Transverse colon (tissue), 4 donors: ENCODE results near the gene CES5A.

Source experiments
- CTCF ChIP-seq, 5 experiments: fragments of 200-600 bp in 3 of 5; fragments of 450-650 bp in 2 of 5; sonication (generic) in 3 of 5; IDR thresholded peaks; 1 replicate in 2 of 5; 2 replicates in 3 of 5; pipeline ENCODE4 v1.5.1; 2016 to 2017; ENCODE audit warnings: antibody characterized with exemption in 5 of 5, inconsistent platforms in 3 of 5, mild to moderate bottlenecking in 2 of 5, moderate library complexity in 1 of 5
- EP300 ChIP-seq: sonication (generic); formaldehyde crosslinking; IDR thresholded peaks from one replicate; pipeline ENCODE4 v1.6.1; 2017; ENCODE audit warnings: antibody characterized with exemption, low read depth
- POLR2A ChIP-seq: fragments of 450-650 bp; IDR thresholded peaks from one replicate; pipeline ENCODE4 v1.6.1; 2016; ENCODE audit warnings: antibody characterized with exemption, mild to moderate bottlenecking, moderate library complexity
- POLR2AphosphoS5 ChIP-seq, 3 donors: sonication (generic); formaldehyde crosslinking; IDR thresholded peaks; one replicate each; pipeline ENCODE4 v1.6.1; 2016; ENCODE audit warnings: antibody characterized with exemption in 3 of 3

GRCh38 chr16:55830658-55831294 is 44.4 kb downstream of the CES5A start:
- TF ChIP-seq CTCF (IDR thresholded peaks at IDR 0.05) (no peak), POLR2A (no peak), POLR2AphosphoS5 (IDR thresholded peaks at IDR 0.05) (no peak), EP300 (no peak)
